GM18520 (cell line): ENCODE results near the gene FGD4.
A peak's percentile ranks its signal among the peaks of the same experiment; 100 is the strongest.

Experiments
- ATAC-seq: cut with Tn5 transposase; IDR thresholded peaks from one replicate; pipeline ENCODE4 v1.9.1; 2021; ENCODE audit not compliant: unreplicated experiment

Gene FGD4

GRCh38 chr12:32454866-32455265, 55.5 kb downstream of the FGD4 start:
- ATAC-seq = no peak

- ATAC-seq = no peak
Measured at GRCh38 chr12:32455607-32456071, 56.3 kb downstream of the FGD4 start.

GRCh38 chr12:32457251-32458025, 58.1 kb downstream of the FGD4 start:
- no peak for ATAC-seq

GRCh38 chr12:32460638-32461037, 61.3 kb downstream of the FGD4 start:
- ATAC-seq = no peak

GRCh38 chr12:32462908-32463307, 63.5 kb downstream of the FGD4 start:
- ATAC-seq = no peak

GRCh38 chr12:32466187-32466586, 66.8 kb downstream of the FGD4 start:
- ATAC-seq = no peak

- ATAC-seq = no peak
Measured at GRCh38 chr12:32466986-32467711, 67.8 kb downstream of the FGD4 start.

GRCh38 chr12:32467959-32468863, 68.9 kb downstream of the FGD4 start:
- no peak for ATAC-seq

GRCh38 chr12:32470936-32471470, 71.6 kb downstream of the FGD4 start:
- no peak for ATAC-seq

GRCh38 chr12:32471591-32472001, 72.2 kb downstream of the FGD4 start:
- no peak for ATAC-seq

- ATAC-seq = no peak
Measured at GRCh38 chr12:32475724-32476123, 76.4 kb downstream of the FGD4 start.

GRCh38 chr12:32476446-32476845, 77.1 kb downstream of the FGD4 start:
- no peak for ATAC-seq

GRCh38 chr12:32477714-32478113, 78.4 kb downstream of the FGD4 start:
- ATAC-seq = no peak

GRCh38 chr12:32478166-32478565, 78.8 kb downstream of the FGD4 start:
- ATAC-seq = no peak

- no peak for ATAC-seq
Measured at GRCh38 chr12:32478858-32479725, 79.7 kb downstream of the FGD4 start.

GRCh38 chr12:32482226-32482625, 82.9 kb downstream of the FGD4 start:
- ATAC-seq = peak; percentile 57

- no peak for ATAC-seq
Measured at GRCh38 chr12:32483499-32483898, 84.1 kb downstream of the FGD4 start.

GRCh38 chr12:32483993-32484392, 84.6 kb downstream of the FGD4 start:
- ATAC-seq = no peak

GRCh38 chr12:32486158-32486557, 86.8 kb downstream of the FGD4 start:
- ATAC-seq = no peak

- ATAC-seq = no peak
Measured at GRCh38 chr12:32488132-32488531, 88.8 kb downstream of the FGD4 start.
